IMR-90 (cell line): ENCODE measurements around the gene ANKRD10. TPM values are rescaled to one million over a fixed set of nuclear protein-coding genes. Genes with fewer than 3 reads are reported as not detected.

Experiments used
- ATAC-seq: fragments of 200-7000 bp; cut with Tn5 transposase; 2 replicates; pipeline ENCODE4 v1.9.1; 2020; ENCODE audit warnings: low read depth, mild to moderate bottlenecking, moderate library complexity
- BruUV-seq: library from RNA; stranded (reverse); fragments of 400-500 nt; replicated peaks from 2 replicates; lab custom pipeline; 2021; lab: Mats Ljungman, UMichigan
- CTCF ChIA-PET: fragments of 300-600 bp; formaldehyde crosslinking; extraction: SDS; loops from one replicate; lab custom pipeline; 2021; ENCODE audit warnings: antibody characterized with exemption; lab: Yijun Ruan, JAX
- POLR2A ChIA-PET: fragments of 300-600 bp; sonication (Branson Sonifier 250); formaldehyde crosslinking; loops from one replicate; lab custom pipeline; 2022; ENCODE audit warnings: antibody characterized with exemption; ENCODE audit not compliant: unreplicated experiment; lab: Charles Lee
- DNase-seq: peaks from one replicate; pipeline ENCODE4 v3.0.0; 2013
- H2AFZ ChIP-seq: replicated peaks from 2 replicates; pipeline ENCODE3; 2013; ENCODE audit warnings: low read length, mild to moderate bottlenecking; ENCODE audit not compliant: poor library complexity
- H2AK5ac ChIP-seq: 2 replicates; pipeline ENCODE4 v1.6.1; 2013; ENCODE audit warnings: low read depth, low read length, inconsistent platforms
- H2AK9ac ChIP-seq: replicated peaks from 2 replicates; pipeline ENCODE3; 2013; ENCODE audit warnings: mild to moderate bottlenecking, low read depth, low read length, moderate library complexity; ENCODE audit not compliant: poor library complexity
- H2BK120ac ChIP-seq: 2 replicates; pipeline ENCODE4 v1.6.1; 2013; ENCODE audit warnings: low read depth, low read length, inconsistent platforms
- H2BK15ac ChIP-seq: 3 replicates; pipeline ENCODE4 v1.6.1; 2013; ENCODE audit warnings: low read depth, low read length, inconsistent platforms
- H2BK20ac ChIP-seq: 2 replicates; pipeline ENCODE4 v1.6.1; 2013; ENCODE audit warnings: low read depth, mild to moderate bottlenecking, inconsistent platforms, low read length, moderate library complexity
- H2BK5ac ChIP-seq: 2 replicates; pipeline ENCODE4 v1.6.1; 2013; ENCODE audit warnings: mild to moderate bottlenecking, low read depth, low read length, inconsistent platforms; ENCODE audit not compliant: poor library complexity, severe bottlenecking
- H3K14ac ChIP-seq: replicated peaks from 2 replicates; pipeline ENCODE4 v1.6.1; 2013; ENCODE audit warnings: low read depth, low read length, inconsistent platforms
- H3K18ac ChIP-seq: 2 replicates; pipeline ENCODE4 v1.6.1; 2013; ENCODE audit warnings: low read depth, low read length, control low read depth
- H3K23ac ChIP-seq: 2 replicates; pipeline ENCODE4 v1.6.1; 2013; ENCODE audit warnings: low read depth, low read length, inconsistent platforms
- H3K27ac ChIP-seq: 2 replicates; pipeline ENCODE4 v1.5.1; 2013; ENCODE audit warnings: mild to moderate bottlenecking, control low read depth, low read length; ENCODE audit not compliant: insufficient read depth
- H3K27me3 ChIP-seq: 2 replicates; pipeline ENCODE4 v1.6.1; 2013; ENCODE audit warnings: low read length; ENCODE audit not compliant: control insufficient read depth, insufficient read depth
- H3K36me3 ChIP-seq: 2 replicates; pipeline ENCODE4 v1.6.1; 2013; ENCODE audit warnings: low read length, mixed read lengths; ENCODE audit not compliant: control insufficient read depth, insufficient read depth
- H3K4ac ChIP-seq: 2 replicates; pipeline ENCODE4 v1.6.1; 2013; ENCODE audit warnings: low read depth, low read length, inconsistent platforms
- H3K4me1 ChIP-seq: 2 replicates; pipeline ENCODE4 v1.6.1; 2013; ENCODE audit warnings: low read length, mixed read lengths; ENCODE audit not compliant: control insufficient read depth, insufficient read depth
- H3K4me2 ChIP-seq: 2 replicates; pipeline ENCODE4 v1.6.1; 2013; ENCODE audit warnings: low read depth, mild to moderate bottlenecking, control low read depth, low read length, moderate library complexity
- H3K4me3 ChIP-seq: 2 replicates; pipeline ENCODE4 v1.5.1; 2013; ENCODE audit warnings: low read depth, mild to moderate bottlenecking, control low read depth, low read length, moderate library complexity; ENCODE audit not compliant: insufficient read depth
- H3K56ac ChIP-seq: 2 replicates; pipeline ENCODE4 v1.6.1; 2013; ENCODE audit warnings: low read length, inconsistent platforms; ENCODE audit not compliant: insufficient read depth; ENCODE audit errors: extremely low read depth
- H3K79me1 ChIP-seq, 2 experiments: 2 replicates each; pipeline ENCODE4 v1.6.1; 2013; ENCODE audit warnings: low read length in 2 of 2, inconsistent platforms in 1 of 2, low read depth in 1 of 2
- H3K9ac ChIP-seq: 2 replicates; pipeline ENCODE4 v1.6.1; 2013; ENCODE audit warnings: low read depth, low read length, control low read depth
- H3K9me1 ChIP-seq: 2 replicates; pipeline ENCODE4 v1.6.1; 2013; ENCODE audit warnings: low read length, inconsistent platforms; ENCODE audit not compliant: insufficient read depth
- H3K9me3 ChIP-seq: 2 replicates; pipeline ENCODE4 v1.6.1; 2013; ENCODE audit warnings: low read length; ENCODE audit not compliant: control insufficient read depth, insufficient read depth
- H4K20me1 ChIP-seq: 2 replicates; pipeline ENCODE4 v1.6.1; 2013; ENCODE audit warnings: low read length, inconsistent platforms; ENCODE audit not compliant: insufficient read depth
- H4K5ac ChIP-seq: 2 replicates; pipeline ENCODE4 v1.6.1; 2013; ENCODE audit warnings: mild to moderate bottlenecking, low read depth, low read length, control low read depth
- H4K8ac ChIP-seq, 2 experiments: 2 replicates each; pipeline ENCODE4 v1.6.1; 2013; ENCODE audit warnings: low read depth in 2 of 2, low read length in 2 of 2, control low read depth in 1 of 2, inconsistent platforms in 1 of 2
- H4K91ac ChIP-seq: 2 replicates; pipeline ENCODE4 v1.6.1; 2013; ENCODE audit warnings: low read depth, low read length, inconsistent platforms; ENCODE audit not compliant: insufficient read depth
- BHLHE40 ChIP-seq: fragments of 150-350 bp; IDR thresholded peaks from 2 replicates; pipeline ENCODE4 v1.6.1; 2016; ENCODE audit warnings: mild to moderate bottlenecking, low read depth, low read length
- MAZ ChIP-seq: IDR thresholded peaks from 2 replicates; pipeline ENCODE4 v1.6.1; 2012; ENCODE audit warnings: low read depth, mild to moderate bottlenecking, low read length, improper control_type of control experiment, moderate library complexity, borderline replicate concordance
- MXI1 ChIP-seq: IDR thresholded peaks from 2 replicates; pipeline ENCODE4 v1.6.1; 2012; ENCODE audit warnings: low read depth, mild to moderate bottlenecking, low read length, moderate library complexity, borderline replicate concordance
- POLR2A ChIP-seq: IDR thresholded peaks from 2 replicates; pipeline ENCODE4 v1.6.1; 2012; ENCODE audit warnings: mild to moderate bottlenecking, low read depth, low read length
- RAD21 ChIP-seq: IDR thresholded peaks from 2 replicates; pipeline ENCODE4 v1.6.1; 2012; ENCODE audit warnings: low read length, improper control_type of control experiment
- RCOR1 ChIP-seq: IDR thresholded peaks from 2 replicates; pipeline ENCODE4 v1.6.1; 2012; ENCODE audit warnings: mild to moderate bottlenecking, low read length, improper control_type of control experiment; ENCODE audit not compliant: insufficient replicate concordance
- RFX5 ChIP-seq: IDR thresholded peaks from 2 replicates; pipeline ENCODE4 v1.8.0; 2012; ENCODE audit warnings: low read depth, mild to moderate bottlenecking, low read length, moderate library complexity
- WGBS, 2 experiments: methylation state at CpG; one replicate each; pipeline versions ENCODE4 v1.1.5 to v1.1.7; 2013; ENCODE audit warnings: missing lambda C conversion rate in 2 of 2; ENCODE audit not compliant: insufficient read length in 1 of 2; ENCODE audit errors: extremely low coverage in 2 of 2; 5-methylcytosine and 5-hydroxymethylcytosine counted together
- dilution Hi-C: fragments of 300-500 bp; cut with HindIII; formaldehyde crosslinking; loops from one replicate; pipeline ENCODE4 v1.14.3; 2018; ENCODE audit warnings: low sequenced_read_pairs; ENCODE audit not compliant: unreplicated experiment
- in situ Hi-C: fragments of 300-500 bp; cut with MboI; formaldehyde crosslinking; loops from 3 replicates; pipeline ENCODE4 v1.14.3; 2019; ENCODE audit warnings: low sequenced_read_pairs, inconsistent platforms, mixed read lengths
- intact Hi-C: fragments of 100-400 bp; cut with micrococcal nuclease; formaldehyde crosslinking; loops from 2 replicates; pipeline ENCODE4 v1.10.0; 2022
- polyA plus RNA-seq, 3 experiments: library from polyadenylated mRNA; depleted of rRNA; stranded (reverse); fragments of >200 nt; gene quantifications; 2 replicates each; pipeline ENCODE4 v1.2.3, GENCODE V29; 2012; ENCODE audit warnings: low replicate concordance in 1 of 3
- total RNA-seq: library from RNA; depleted of rRNA; stranded (reverse); fragments of >200 nt; gene quantifications from 2 replicates; pipeline ENCODE4 v1.2.3, GENCODE V29; 2012

The ANKRD10 gene
- total and polyA plus RNA-seq, 2 of the 4 experiments (the other 2 are of a cell fraction): 18.3 to 31.1 TPM

GRCh38 chr13:110872768-110873638, 41.9 kb downstream of the ANKRD10 start:
- no peak overlapping the region for H3K56ac ChIP-seq
- intact Hi-C loops (loop anchor here (5.0 kb wide), 2 partner anchors 39 to 179 kb away; no protein-coding TSS in a partner anchor), in situ Hi-C loops (no loop called here), dilution Hi-C loops (no loop called here)
- no peak overlapping the region for H2BK15ac ChIP-seq
- H3K9me1 ChIP-seq: peaks cover 15% of the 10 kb centered on the region
- ChIA-PET CTCF (no interaction called here), POLR2A (no interaction called here)
- no peaks in the 10 kb centered on the region for H3K27me3 ChIP-seq
- no peak overlapping the region for H3K14ac ChIP-seq
- no peak overlapping the region for H4K8ac ChIP-seq
- H3K4ac ChIP-seq: no peak overlapping the region
- no peak for TF ChIP-seq RAD21
- no peak for TF ChIP-seq POLR2A
- no peak for TF ChIP-seq MAZ
- no peak for TF ChIP-seq MXI1
- no peak for TF ChIP-seq BHLHE40
- no peak for TF ChIP-seq RFX5
- TF ChIP-seq RCOR1: no peak
- no peak overlapping the region for H3K23ac ChIP-seq
- H3K36me3 ChIP-seq: no peaks in the 10 kb centered on the region
- H2BK120ac ChIP-seq: no peak overlapping the region
- ATAC-seq: no peak
- H2AK5ac ChIP-seq: no peak overlapping the region; the same call in 1 of the 2 replicates
- H2BK20ac ChIP-seq: no peak overlapping the region
- H4K5ac ChIP-seq: no peak overlapping the region
- H3K4me1 ChIP-seq: peaks cover 11% of the 10 kb centered on the region; the same call in 1 of the 2 replicates
- peak overlapping the region; percentile 15 for H2AFZ ChIP-seq
- H3K4me3 ChIP-seq: no peak overlapping the region
- BruUV-seq: no TSS peak
- 82% methylated on average over 19 of the region's 35 CpGs; no CpG with 5 or more reads in 1 of the 2 experiments for WGBS, 2 experiments
- H3K9ac ChIP-seq: no peak overlapping the region
- no peak overlapping the region for H3K27ac ChIP-seq
- no peak overlapping the region for H2BK5ac ChIP-seq
- no peak overlapping the region for H3K18ac ChIP-seq
- H4K91ac ChIP-seq: no peak overlapping the region
- no peak overlapping the region for H3K4me2 ChIP-seq
- H2AK9ac ChIP-seq: no peak overlapping the region
- H3K9me3 ChIP-seq: no peaks in the 10 kb centered on the region
- no peaks in the 10 kb centered on the region for H4K20me1 ChIP-seq
- DNase-seq: no peak
- H3K79me1 ChIP-seq: peaks cover 9 to 19% of the 10 kb centered on the region in 2 experiments; a peak in 2 of 4 replicates
